Cerebellar nuclear complex (tissue), 1 donor: ENCODE data around the gene LONRF2.

Experiments used
- DNase-seq, 2 experiments: peaks; one replicate each; lab custom pipeline; 2025; lab: John Stamatoyannopoulos, UW

Gene LONRF2

GRCh38 chr2:100236166-100236565, 86.1 kb downstream of the LONRF2 start:
- no peak for DNase-seq

GRCh38 chr2:100235581-100235980, 86.7 kb downstream of the LONRF2 start:
- DNase-seq: no peak

GRCh38 chr2:100235098-100235497, 87.2 kb downstream of the LONRF2 start:
- DNase-seq: no peak

- no peak for DNase-seq
Observed at GRCh38 chr2:100234141-100234540, 88.2 kb downstream of the LONRF2 start.

GRCh38 chr2:100233061-100233460, 89.2 kb downstream of the LONRF2 start:
- DNase-seq: no peak

- DNase-seq: peak in 1 of 2 experiments; percentile 47
Observed at GRCh38 chr2:100230754-100231153, 91.5 kb downstream of the LONRF2 start.

GRCh38 chr2:100228967-100229366, 93.3 kb downstream of the LONRF2 start:
- DNase-seq: no peak

- DNase-seq: no peak
Observed at GRCh38 chr2:100228415-100228814, 93.9 kb downstream of the LONRF2 start.

GRCh38 chr2:100224988-100225710, 97.2 kb downstream of the LONRF2 start:
- DNase-seq: no peak

GRCh38 chr2:100223502-100223901, 98.8 kb downstream of the LONRF2 start:
- DNase-seq: no peak
